Heart right ventricle (tissue), 16 donors: Measurements from ENCODE around the gene MRM1. TPM values are rescaled to one million over a fixed set of nuclear protein-coding genes. Genes with fewer than 3 reads are reported as not detected.
"Not testable (repeated sequence)": the region's sequence is repeated elsewhere in the genome, so short reads cannot be mapped to it uniquely, and the experiment has no call there.

Experiments used
- ATAC-seq, 8 donors: fragments of 200-7000 bp; cut with Tn5 transposase; one replicate each; pipeline ENCODE4 v1.9.1; 2020; ENCODE audit warnings: mild to moderate bottlenecking in 8 of 8, moderate library complexity in 8 of 8, moderate number of reproducible peaks in 1 of 8
- DNase-seq, 2 donors: peaks; one replicate each; pipeline ENCODE4 v3.0.0-alpha.2; 2020
- H3K27ac ChIP-seq, 10 donors: fragments of 200-600 bp; sonication (generic) in 2 of 10; one replicate each; pipeline versions ENCODE4 v1.5.0 to v1.8.0; 2020 to 2022; ENCODE audit warnings: mild to moderate bottlenecking in 3 of 10
- H3K27me3 ChIP-seq, 7 donors: fragments of 200-600 bp; one replicate each; pipeline ENCODE4 v1.8.0; 2021 to 2022; ENCODE audit warnings: mild to moderate bottlenecking in 2 of 7
- H3K36me3 ChIP-seq, 9 donors: fragments of 200-600 bp; sonication (generic) in 1 of 9; one replicate each; pipeline versions ENCODE4 v1.5.0 to v1.8.0; 2020 to 2022; ENCODE audit warnings: mild to moderate bottlenecking in 2 of 9
- H3K4me1 ChIP-seq, 9 donors: fragments of 200-600 bp; sonication (generic) in 1 of 9; one replicate each; pipeline versions ENCODE4 v1.5.0 to v1.8.0; 2020 to 2022; ENCODE audit warnings: mild to moderate bottlenecking in 4 of 9
- H3K4me3 ChIP-seq, 10 donors: fragments of 200-600 bp; sonication (generic) in 2 of 10; one replicate each; pipeline versions ENCODE4 v1.5.0 to v1.8.0; 2020 to 2022; ENCODE audit warnings: mild to moderate bottlenecking in 7 of 10, moderate library complexity in 2 of 10
- H3K9me3 ChIP-seq, 11 donors: fragments of 200-600 bp in 10 of 11; sonication (generic) in 2 of 11; one replicate each; pipeline versions ENCODE4 v1.5.0 to v1.8.0; 2013 to 2022; ENCODE audit warnings: mild to moderate bottlenecking in 2 of 11, control low read depth in 1 of 11, moderate library complexity in 1 of 11
- WGBS, 2 donors: extraction: QIAGEN DNeasy Blood & Tissue Kit; methylation state at CpG; one replicate each; pipeline ENCODE4 v1.1.7; 2013; ENCODE audit warnings: inconsistent platforms in 1 of 2; 5-methylcytosine and 5-hydroxymethylcytosine counted together
- intact Hi-C, 10 donors: fragments of 100-400 bp; cut with DNase I; formaldehyde crosslinking; loops; one replicate each; pipeline versions ENCODE4 v1.11.1 to v1.14.2; 2022
- polyA plus RNA-seq, 2 donors: library from polyadenylated mRNA; stranded (reverse); fragments of 200-250 nt; gene quantifications; one replicate each; pipeline ENCODE4 v1.2.3, GENCODE V29; 2013
- total RNA-seq, 10 donors: library from RNA; stranded (reverse); fragmentation: NEBNext Ultra II Directional in 3 of 10; extraction: Animal tissue kit (Norgen Biotek cat#: 25700) in 3 of 10; gene quantifications; one replicate each; pipeline versions ENCODE4 v1.2.1 to v1.2.4, GENCODE V29; 2021 to 2023
- TF ChIP-seq, protein P1 (sequence below), 9 donors: fragments of 200-600 bp; sonication (generic) in 2 of 9; IDR thresholded peaks; one replicate each; pipeline versions ENCODE4 v1.5.0 to v1.8.0; 2021 to 2022; ENCODE audit warnings: antibody characterized with exemption in 9 of 9, mild to moderate bottlenecking in 5 of 9, moderate library complexity in 1 of 9
- donor health status: Arrhythmogenic right ventricular cardiomyopathy.
- donor health status: ischemic (EF 13 %, LVEDD 7.1; RV severe dilation, severe dysfunction).
- donor health status: healthy with polysubstance abuse.
- donor health status: DM: no; HTN: yes; CAD: no.
- donor health status: DM: no; HTN: no; CAD: no.
- donor health status: ischemic (EF 25% LVEDD 6.9; RV normal size, moderate dysfunction).
- donor health status: ischemic (EF 25% LVEDD 5.7; RV mildly dilated, moderate dysfunction).
- donor health status: healthy.
- donor health status: DM: yes; HTN: yes; CAD: no.
- donor health status: Ischemic cardiomyopathy.
- donor health status: ischemic (EF 35%, LVEDD 5.7; RV mildly dilated, moderate dysfunction).
- donor health status: nonischemic (EF 11% LVEDD 7.7; RV severe dilation, severe dysfunction).
- donor health status: DM: yes; HTN: yes; CAD: no.
- donor health status: PGD.
- donor health status: ischemic (EF 29% LVEDD 5.4; RV normal size, mild dysfunction).
- donor health status: nonischemic (EF 23%, LVEDD 6.1; RV moderate dilation, normal function).

MRM1 gene
- total and polyA plus RNA-seq, 12 donors, result 5.5 to 10.3 (median 7.3) TPM

DNA sequence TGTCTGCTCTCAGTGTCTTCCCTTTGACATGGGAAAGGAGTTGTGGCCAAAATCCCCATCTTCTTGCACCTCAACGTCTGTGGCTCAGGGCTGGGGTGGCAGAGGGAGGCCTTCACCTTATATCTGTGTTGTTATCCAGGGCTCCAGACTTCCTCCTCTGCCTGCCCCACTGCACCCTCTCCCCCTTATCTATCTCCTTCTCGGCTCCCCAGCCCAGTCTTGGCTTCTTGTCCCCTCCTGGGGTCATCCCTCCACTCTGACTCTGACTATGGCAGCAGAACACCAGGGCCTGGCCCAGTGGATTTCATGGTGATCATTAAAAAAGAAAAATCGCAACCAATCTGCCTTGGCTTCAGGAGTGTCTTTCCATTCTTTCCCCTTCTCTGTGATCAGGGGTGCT, 918 bp upstream of the MRM1 start:
- ATAC-seq, result no peak
- TF ChIP-seq, protein P1, sequence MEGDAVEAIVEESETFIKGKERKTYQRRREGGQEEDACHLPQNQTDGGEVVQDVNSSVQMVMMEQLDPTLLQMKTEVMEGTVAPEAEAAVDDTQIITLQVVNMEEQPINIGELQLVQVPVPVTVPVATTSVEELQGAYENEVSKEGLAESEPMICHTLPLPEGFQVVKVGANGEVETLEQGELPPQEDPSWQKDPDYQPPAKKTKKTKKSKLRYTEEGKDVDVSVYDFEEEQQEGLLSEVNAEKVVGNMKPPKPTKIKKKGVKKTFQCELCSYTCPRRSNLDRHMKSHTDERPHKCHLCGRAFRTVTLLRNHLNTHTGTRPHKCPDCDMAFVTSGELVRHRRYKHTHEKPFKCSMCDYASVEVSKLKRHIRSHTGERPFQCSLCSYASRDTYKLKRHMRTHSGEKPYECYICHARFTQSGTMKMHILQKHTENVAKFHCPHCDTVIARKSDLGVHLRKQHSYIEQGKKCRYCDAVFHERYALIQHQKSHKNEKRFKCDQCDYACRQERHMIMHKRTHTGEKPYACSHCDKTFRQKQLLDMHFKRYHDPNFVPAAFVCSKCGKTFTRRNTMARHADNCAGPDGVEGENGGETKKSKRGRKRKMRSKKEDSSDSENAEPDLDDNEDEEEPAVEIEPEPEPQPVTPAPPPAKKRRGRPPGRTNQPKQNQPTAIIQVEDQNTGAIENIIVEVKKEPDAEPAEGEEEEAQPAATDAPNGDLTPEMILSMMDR (IDR thresholded peaks at IDR 0.05), result no peak
- no peak for DNase-seq
- Histone ChIP-seq H3K4me3 (peak overlapping the region in 5 of 10 donors; percentile 79 to 98 (median 89)), H3K4me1 (peaks cover 0 to 26% (median 19%) of the 10 kb centered on the region in 9 donors), H3K9me3 (no peaks in the 10 kb centered on the region), H3K36me3 (peaks cover 0 to 16% (median 0%) of the 10 kb centered on the region in 9 donors), H3K27ac (peak overlapping the region in 6 of 10 donors; percentile 77 to 90 (median 84)), H3K27me3 (no peaks in the 10 kb centered on the region)
- WGBS, 2 donors, result 68 to 85% methylated on average over 3 of the region's 3 CpGs
- intact Hi-C loops, result loop anchor here in 2 of 10 donors (5.0 to 10.0 kb wide), 2 partner anchors 347 to 774 kb away; partner anchors contain the start of genes AATF (in 1 of the 2) and C17orf78 (in 1 of the 2)

DNA sequence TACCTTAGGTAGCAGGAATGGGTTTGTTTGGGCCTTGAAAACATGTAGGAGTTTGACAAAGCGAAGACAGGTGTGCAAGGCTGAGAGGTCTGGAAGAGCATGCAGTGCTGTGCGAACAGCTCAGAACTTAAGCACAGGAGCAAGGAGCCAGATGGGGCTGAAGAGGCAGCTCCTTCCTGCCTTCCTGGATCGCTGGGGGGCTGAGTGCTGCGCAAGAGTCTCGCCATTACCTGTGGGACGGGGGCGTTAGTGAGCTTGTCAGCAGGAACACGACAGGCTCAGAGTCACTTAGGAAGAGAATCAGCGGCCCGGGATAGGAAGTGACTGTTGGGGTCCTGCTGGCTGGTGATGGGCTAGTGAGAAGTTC, 464 bp upstream of the MRM1 start:
- Histone ChIP-seq H3K27ac (peak overlapping the region; percentile 60 to 90 (median 84)), H3K4me3 (peak overlapping the region; percentile 67 to 98 (median 90)), H3K27me3 (no peaks in the 10 kb centered on the region), H3K4me1 (peaks cover 0 to 26% (median 19%) of the 10 kb centered on the region in 9 donors), H3K9me3 (no peaks in the 10 kb centered on the region), H3K36me3 (peaks cover 0 to 16% (median 0%) of the 10 kb centered on the region in 9 donors)
- 13 to 16% methylated on average over 10 of the region's 10 CpGs for WGBS, 2 donors
- peak in 5 of 8 donors; percentile 4 to 22 (median 10) for ATAC-seq
- TF ChIP-seq, protein P1 (IDR thresholded peaks at IDR 0.05), result no peak
- DNase-seq, result no peak
- intact Hi-C loops, result loop anchor here in 3 of 10 donors (1.0 to 10.0 kb wide), 3 partner anchors 10 to 774 kb away; partner anchors contain the start of genes AATF (in 1 of the 3), C17orf78 (in 1 of the 3) and DHRS11 (in 1 of the 3)

DNA sequence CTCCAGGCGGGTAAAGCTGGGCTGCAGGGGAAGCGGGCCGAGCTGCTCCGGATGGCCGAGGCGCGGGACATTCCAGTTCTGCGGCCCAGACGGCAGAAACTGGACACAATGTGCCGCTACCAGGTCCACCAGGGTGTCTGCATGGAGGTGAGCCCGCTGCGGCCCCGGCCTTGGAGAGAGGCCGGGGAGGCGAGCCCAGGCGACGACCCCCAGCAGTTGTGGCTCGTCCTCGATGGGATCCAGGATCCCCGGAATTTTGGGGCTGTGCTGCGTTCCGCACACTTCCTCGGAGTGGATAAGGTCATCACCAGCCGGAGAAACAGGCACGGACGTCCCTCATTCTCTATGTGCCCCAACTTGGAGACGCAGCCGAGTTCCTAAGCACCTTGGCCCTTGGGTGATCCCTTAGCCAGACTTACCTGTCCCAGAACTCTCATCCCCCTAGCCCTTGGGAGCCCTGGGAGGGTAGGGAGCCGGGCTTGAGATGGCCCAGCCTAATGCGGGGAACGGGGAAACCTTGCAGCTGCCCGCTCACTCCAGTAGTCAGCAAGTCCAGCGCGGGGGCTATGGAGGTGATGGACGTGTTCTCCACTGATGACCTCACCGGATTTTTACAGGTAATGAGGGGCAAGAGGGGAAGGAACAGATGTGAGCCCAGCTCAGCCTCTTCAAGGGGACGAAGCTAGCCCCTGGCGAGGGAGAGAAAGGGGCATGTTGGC, 806 bp downstream of the MRM1 start:
- 6 to 7% methylated on average over 38 of the region's 38 CpGs for WGBS, 2 donors
- peaks cover 0 to 8% (median 0%) of the 10 kb centered on the region in 9 donors for H3K36me3 ChIP-seq
- DNase-seq, result no peak
- peak overlapping the region; percentile 67 to 98 (median 90) for H3K4me3 ChIP-seq
- no peaks in the 10 kb centered on the region for H3K27me3 ChIP-seq
- H3K9me3 ChIP-seq, result no peaks in the 10 kb centered on the region
- intact Hi-C loops, result loop anchor here in 2 of 10 donors (5.0 to 10.0 kb wide), 2 partner anchors 345 to 773 kb away; partner anchors contain the start of genes AATF (in 1 of the 2) and C17orf78 (in 1 of the 2)
- H3K27ac ChIP-seq, result peak overlapping the region; percentile 60 to 90 (median 84)
- peak in 7 of 8 donors; percentile 0 to 44 (median 4) for ATAC-seq
- TF ChIP-seq, protein P1 (IDR thresholded peaks at IDR 0.05), result no peak
- peaks cover 0 to 26% (median 19%) of the 10 kb centered on the region in 9 donors for H3K4me1 ChIP-seq

DNA sequence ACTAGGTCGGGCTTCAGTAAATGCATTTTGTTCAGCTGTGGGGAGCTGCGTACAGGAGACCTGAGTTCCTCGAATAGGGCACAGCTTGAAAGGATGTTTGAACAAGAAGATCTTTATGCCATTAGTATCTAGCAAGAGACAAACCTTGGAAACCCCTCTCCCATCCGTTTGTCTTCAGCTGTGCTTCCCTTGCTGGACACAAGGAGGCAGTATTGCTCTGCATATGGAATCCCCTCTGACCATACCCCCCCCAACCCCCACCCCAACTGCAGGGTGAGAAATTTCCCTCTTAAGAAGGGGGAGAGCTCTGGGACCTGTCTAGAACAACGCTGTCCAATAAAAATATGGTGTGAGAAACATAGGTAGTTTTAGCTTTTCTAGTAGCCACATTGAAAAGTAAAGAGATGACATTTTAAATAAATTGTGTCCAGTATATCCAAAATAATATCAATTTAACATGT, 1.6 kb downstream of the MRM1 start:
- peak overlapping the region in 8 of 10 donors; percentile 72 to 98 (median 90) for H3K4me3 ChIP-seq
- WGBS, 2 donors, result 30 to 34% methylated on average over 5 of the region's 5 CpGs
- ATAC-seq, result no peak

DNA sequence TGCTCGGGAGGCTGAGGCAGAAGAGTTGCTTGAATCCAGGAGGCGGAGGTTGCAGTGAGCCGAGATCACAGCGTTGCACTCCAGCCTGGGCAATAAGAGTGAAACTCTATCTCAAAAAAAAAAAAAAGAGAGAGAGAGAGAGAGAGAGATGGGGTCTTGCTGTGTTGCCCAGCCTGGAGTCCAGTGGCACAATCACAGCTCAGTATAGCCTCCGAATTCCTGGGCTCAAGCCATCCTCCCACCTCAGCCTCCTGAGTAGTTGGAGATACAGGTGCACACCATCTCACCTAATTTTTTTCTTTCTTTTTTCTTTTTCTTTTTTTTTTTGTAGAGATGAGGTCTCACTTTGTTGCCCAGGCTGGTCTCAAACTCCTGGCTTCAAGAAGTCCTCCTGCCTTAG, 3.6 kb downstream of the MRM1 start:
- not testable (repeated sequence) for H3K27ac ChIP-seq, H3K27me3 ChIP-seq, ATAC-seq, H3K9me3 ChIP-seq, DNase-seq, H3K36me3 ChIP-seq, H3K4me3 ChIP-seq
- 94 to 95% methylated on average over 5 of the region's 5 CpGs for WGBS, 2 donors
- intact Hi-C loops, result loop anchor here in 1 of 10 donors (10.0 kb wide), 1 partner anchor 770 kb away; the partner anchor contains the start of gene C17orf78
- peaks cover 0 to 34% (median 23%) of the 10 kb centered on the region in 9 donors for H3K4me1 ChIP-seq

More for the DNA sequence above, 1.6 kb downstream of the MRM1 start:
- Histone ChIP-seq H3K4me1 (peaks cover 0 to 26% (median 19%) of the 10 kb centered on the region in 9 donors), H3K9me3 (no peaks in the 10 kb centered on the region), H3K36me3 (peaks cover 0 to 8% (median 0%) of the 10 kb centered on the region in 9 donors), H3K27ac (no peak overlapping the region), H3K27me3 (no peaks in the 10 kb centered on the region)
- TF ChIP-seq, protein P1 (IDR thresholded peaks at IDR 0.05), result peak; percentile 62 to 85 (median 77)
- intact Hi-C loops, result loop anchor here in 2 of 10 donors (5.0 to 10.0 kb wide), 2 partner anchors 344 to 772 kb away; partner anchors contain the start of genes AATF (in 1 of the 2) and C17orf78 (in 1 of the 2)
- peak in 1 of 2 donors; percentile 47 for DNase-seq
